Thymus (tissue), 11 donors: ENCODE data around the gene PCSK6. TPM values are rescaled to one million over a fixed set of nuclear protein-coding genes. Genes with fewer than 3 reads are reported as not detected.
"Not testable (repeated sequence)": the region's sequence is repeated elsewhere in the genome, so short reads cannot be mapped to it uniquely, and the experiment has no call there.

Experiments used
- DNase-seq, 9 donors: peaks; one replicate each; pipeline ENCODE4 v3.0.0-alpha.2; 2013; ENCODE audit warnings: low spot score in 9 of 9, low read depth in 6 of 9, missing footprints in 1 of 9
- H3K27ac ChIP-seq, 2 donors: one replicate each; pipeline ENCODE4 v1.5.1; 2013; ENCODE audit warnings: control low read depth in 1 of 2, low read depth in 1 of 2, low read length in 1 of 2, mild to moderate bottlenecking in 1 of 2, moderate library complexity in 1 of 2
- H3K27me3 ChIP-seq, 2 donors: one replicate each; pipeline ENCODE4 v1.5.1; 2013; ENCODE audit warnings: low read length in 1 of 2; ENCODE audit not compliant: control insufficient read depth in 2 of 2, insufficient read depth in 1 of 2
- H3K36me3 ChIP-seq, 2 donors: one replicate each; pipeline ENCODE4 v1.5.1; 2013; ENCODE audit warnings: low read length in 1 of 2, mild to moderate bottlenecking in 1 of 2, moderate library complexity in 1 of 2; ENCODE audit not compliant: control insufficient read depth in 2 of 2, insufficient read depth in 2 of 2
- H3K4me1 ChIP-seq, 2 donors: one replicate each; pipeline ENCODE4 v1.5.1; 2013; ENCODE audit warnings: low read length in 2 of 2; ENCODE audit not compliant: control insufficient read depth in 2 of 2, insufficient read depth in 2 of 2
- H3K4me3 ChIP-seq, 2 donors: one replicate each; pipeline ENCODE4 v1.5.1; 2013; ENCODE audit warnings: low read length in 2 of 2, control low read depth in 1 of 2, mild to moderate bottlenecking in 1 of 2
- H3K9me3 ChIP-seq, 2 donors: one replicate each; pipeline ENCODE4 v1.5.1; 2013; ENCODE audit warnings: low read length in 1 of 2, mild to moderate bottlenecking in 1 of 2; ENCODE audit not compliant: control insufficient read depth in 2 of 2, insufficient read depth in 1 of 2
- WGBS: extraction: QIAGEN DNeasy Blood & Tissue Kit; methylation state at CpG from one replicate; pipeline ENCODE4 v1.1.7; 2013; 5-methylcytosine and 5-hydroxymethylcytosine counted together
- polyA plus RNA-seq: library from polyadenylated mRNA; stranded (reverse); fragments of 200-250 nt; gene quantifications from one replicate; pipeline ENCODE4 v1.2.3, GENCODE V29; 2013
- total RNA-seq: library from RNA; stranded (reverse); fragments of 120-200 nt; gene quantifications from one replicate; pipeline ENCODE4 v1.2.4, GENCODE V29; 2013
- donor health status: healthy.

The PCSK6 gene
- total and polyA plus RNA-seq, 2 donors = 10.1 to 10.5 TPM

DNA sequence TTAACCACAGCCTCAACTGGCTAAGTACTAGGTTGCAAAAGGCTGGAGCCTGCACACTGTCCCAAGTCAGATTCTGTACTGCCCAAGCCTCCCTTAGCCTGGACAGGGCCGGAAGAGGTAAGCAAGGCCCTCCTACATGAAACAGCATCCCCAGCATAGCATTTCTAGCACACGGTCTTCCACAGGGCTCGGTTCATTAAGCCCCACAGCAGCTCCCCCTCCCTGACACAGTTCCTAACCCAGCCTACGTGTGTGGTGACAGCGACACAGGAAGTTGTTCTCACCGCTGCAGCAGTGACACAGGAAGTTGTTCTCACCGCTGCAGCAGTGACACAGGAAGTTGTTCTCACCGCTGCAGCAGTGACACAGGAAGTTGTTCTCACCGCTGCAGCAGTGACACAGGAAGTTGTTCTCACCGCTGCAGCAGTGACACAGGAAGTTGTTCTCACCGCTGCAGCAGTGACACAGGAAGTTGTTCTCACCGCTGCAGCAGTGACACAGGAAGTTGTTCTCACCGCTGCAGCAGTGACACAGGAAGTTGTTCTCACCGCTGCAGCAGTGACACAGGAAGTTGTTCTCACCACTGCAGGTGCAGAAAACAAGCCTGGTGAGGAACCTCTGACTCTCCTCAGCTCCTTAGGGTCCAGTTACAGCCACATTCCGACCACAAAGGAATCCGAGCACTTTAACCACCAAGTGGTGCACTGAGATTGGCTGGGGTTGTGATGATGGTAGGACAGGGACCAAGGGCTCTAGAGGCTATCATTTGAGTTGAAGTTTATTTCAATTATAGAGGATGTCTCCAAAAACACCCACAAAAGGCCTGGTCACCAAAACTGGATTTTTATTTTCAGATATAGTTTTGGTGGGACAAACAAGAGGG lies 155.4 kb downstream of the PCSK6 start:
- WGBS = 34% methylated on average over 12 of the region's 16 CpGs

DNA sequence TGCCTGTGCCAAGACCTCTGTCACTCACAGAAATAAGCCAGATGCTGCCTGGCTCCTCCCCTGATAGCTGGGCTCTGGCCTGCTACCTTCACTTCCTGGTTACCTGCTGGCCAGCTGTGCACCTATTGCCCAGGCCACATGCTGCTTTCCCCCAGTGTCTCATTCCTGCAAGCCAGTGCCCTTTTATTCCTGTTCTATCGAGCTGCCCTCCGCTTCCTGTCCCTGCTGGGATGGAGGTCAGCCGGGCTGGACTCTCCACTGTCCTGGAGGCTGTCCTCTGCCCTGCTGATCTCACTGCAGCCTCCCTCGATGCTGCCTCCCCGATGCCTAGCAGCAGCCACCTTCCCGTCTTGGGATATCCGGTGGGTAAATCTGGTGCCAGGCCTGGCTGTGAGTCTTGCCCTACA lies 157.4 kb downstream of the PCSK6 start:
- H3K9me3 ChIP-seq = peaks cover 6 to 26% of the 10 kb centered on the region in 2 donors
- no peaks in the 10 kb centered on the region for H3K36me3 ChIP-seq
- DNase-seq = no peak
- no peak overlapping the region for H3K27ac ChIP-seq
- WGBS = 95% methylated on average over 7 of the region's 7 CpGs
- no peak overlapping the region for H3K4me3 ChIP-seq
- peaks cover 0 to 3% of the 10 kb centered on the region in 2 donors for H3K4me1 ChIP-seq
- H3K27me3 ChIP-seq = peaks cover 0 to 2% of the 10 kb centered on the region in 2 donors

More for the DNA sequence above, 155.4 kb downstream of the PCSK6 start:
- peak in 2 of 9 donors; percentile 9 to 41 for DNase-seq
- not testable (repeated sequence) for H3K27me3 ChIP-seq, H3K36me3 ChIP-seq, H3K4me1 ChIP-seq, H3K4me3 ChIP-seq
- Histone ChIP-seq H3K27ac (peak overlapping the region; percentile 74 to 76), H3K9me3 (peaks cover 6 to 26% of the 10 kb centered on the region in 2 donors)

DNA sequence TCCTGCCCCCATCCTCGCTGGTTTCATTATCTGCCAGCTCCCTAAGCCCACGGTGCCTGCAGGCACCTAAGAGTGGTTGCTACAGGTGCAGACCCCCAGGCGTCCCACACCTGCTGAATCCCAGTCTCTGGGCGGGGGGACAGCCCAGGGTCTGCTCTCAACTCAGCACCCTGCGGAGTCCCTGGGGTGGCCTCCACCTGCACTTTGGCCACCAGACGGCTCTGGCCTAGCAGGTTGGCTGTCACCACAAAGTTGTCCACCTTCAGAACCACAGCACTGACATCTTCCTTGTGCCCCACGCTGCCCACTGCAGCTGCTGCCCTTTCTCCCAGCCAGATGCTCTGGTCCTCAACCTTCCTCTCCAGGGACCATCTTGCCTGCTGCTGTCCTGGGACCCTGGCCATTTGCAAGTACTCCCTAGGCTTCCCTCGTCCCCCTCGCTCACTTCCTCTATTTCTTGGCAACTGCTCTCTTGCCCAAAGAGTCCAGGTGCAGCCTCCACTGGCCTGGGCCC lies 159.6 kb downstream of the PCSK6 start:
- Histone ChIP-seq H3K4me1 (peaks cover 0 to 3% of the 10 kb centered on the region in 2 donors), H3K36me3 (no peaks in the 10 kb centered on the region), H3K4me3 (no peak overlapping the region), H3K27me3 (peaks cover 0 to 4% of the 10 kb centered on the region in 2 donors), H3K9me3 (peaks cover 6 to 20% of the 10 kb centered on the region in 2 donors), H3K27ac (no peak overlapping the region)
- 80% methylated on average over 9 of the region's 9 CpGs for WGBS
- no peak for DNase-seq

DNA sequence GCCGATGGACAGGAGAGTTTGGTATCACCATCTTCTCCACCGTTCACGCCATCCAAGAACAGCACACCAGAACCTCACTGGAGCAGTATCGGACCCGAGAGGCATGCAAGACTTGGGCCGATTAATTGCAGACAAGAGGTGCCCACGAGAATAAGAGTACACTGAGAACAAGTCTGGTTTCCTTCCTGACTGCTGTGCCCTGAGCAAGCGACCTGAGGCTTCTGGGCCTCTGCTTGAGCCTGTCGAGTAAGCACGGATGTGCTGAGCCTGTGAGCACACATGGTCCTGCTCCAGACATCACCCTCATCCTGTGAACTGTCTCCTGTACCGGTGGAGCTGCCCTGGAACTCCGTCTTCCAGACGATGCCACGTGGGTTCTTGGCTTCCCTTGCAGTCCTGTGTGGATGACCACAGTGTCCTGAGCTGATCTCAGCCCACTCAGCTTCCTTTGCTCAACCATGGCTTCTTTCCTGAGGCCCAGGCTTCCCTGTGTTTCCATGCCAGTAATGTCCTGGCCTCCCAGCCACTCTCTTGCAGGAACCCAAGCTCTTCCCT lies 160.1 kb downstream of the PCSK6 start:
- H3K4me3 ChIP-seq = no peak overlapping the region
- 84% methylated on average over 14 of the region's 14 CpGs for WGBS
- H3K9me3 ChIP-seq = peaks cover 3 to 14% of the 10 kb centered on the region in 2 donors

DNA sequence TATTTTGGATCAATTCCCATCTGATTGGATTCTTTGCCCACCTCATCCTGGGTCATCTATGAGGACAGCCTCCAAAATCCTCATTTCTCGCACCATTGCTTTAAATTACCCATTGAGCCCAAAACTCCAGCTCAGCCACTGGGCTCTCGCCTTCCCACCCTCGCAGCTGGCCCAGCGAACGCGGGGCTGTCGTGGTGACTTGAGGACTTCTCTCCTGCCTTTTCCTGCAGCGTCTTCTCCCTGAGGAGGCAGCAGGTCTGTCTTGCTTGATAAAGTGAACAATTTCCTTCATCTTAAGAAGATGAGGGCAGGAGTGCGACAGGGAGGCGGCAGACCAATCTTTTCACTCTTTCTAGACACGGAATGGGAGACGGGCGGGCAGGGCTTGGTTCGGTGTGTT lies 161.5 kb downstream of the PCSK6 start:
- Histone ChIP-seq H3K4me3 (no peak overlapping the region), H3K27ac (no peak overlapping the region), H3K4me1 (no peaks in the 10 kb centered on the region), H3K27me3 (peaks cover 0 to 4% of the 10 kb centered on the region in 2 donors), H3K9me3 (peaks cover 0 to 1% of the 10 kb centered on the region in 2 donors), H3K36me3 (no peaks in the 10 kb centered on the region)
- 85% methylated on average over 14 of the region's 14 CpGs for WGBS
- DNase-seq = no peak

More for the DNA sequence above, 160.1 kb downstream of the PCSK6 start:
- Histone ChIP-seq H3K27me3 (peaks cover 0 to 4% of the 10 kb centered on the region in 2 donors), H3K4me1 (peaks cover 0 to 3% of the 10 kb centered on the region in 2 donors), H3K36me3 (no peaks in the 10 kb centered on the region), H3K27ac (no peak overlapping the region)
- DNase-seq = no peak

DNA sequence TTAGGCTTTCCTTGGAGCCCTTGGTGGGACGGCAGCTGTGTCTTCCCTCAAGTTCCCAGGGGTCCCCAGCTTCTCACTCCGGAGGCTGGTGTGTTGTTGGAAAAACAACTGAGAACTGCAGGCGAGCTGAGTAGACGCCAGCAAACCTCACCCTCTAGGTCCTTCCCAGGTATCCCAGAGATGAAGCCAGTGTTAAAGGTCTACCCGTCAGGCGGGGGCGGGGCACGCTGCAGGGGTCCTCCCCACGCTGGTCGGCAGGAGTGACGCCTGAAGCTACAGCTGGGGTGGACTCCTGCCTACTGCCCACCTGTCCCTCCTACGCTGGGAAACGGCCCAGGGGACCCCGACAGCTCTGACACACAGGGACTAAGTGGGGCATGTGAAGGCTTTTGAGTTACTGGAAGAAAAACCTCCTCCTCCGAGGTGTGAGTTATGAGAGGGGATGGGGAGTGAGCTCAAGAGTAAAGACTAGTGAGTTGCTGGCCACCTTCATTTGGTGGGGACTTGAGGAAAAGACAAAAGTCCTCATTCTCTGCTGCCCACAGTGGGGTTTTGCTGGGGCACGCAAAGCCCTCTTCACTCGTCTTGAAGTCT lies 162.3 kb downstream of the PCSK6 start:
- WGBS = 74% methylated on average over 17 of the region's 17 CpGs
- H3K4me1 ChIP-seq = no peaks in the 10 kb centered on the region

DNA sequence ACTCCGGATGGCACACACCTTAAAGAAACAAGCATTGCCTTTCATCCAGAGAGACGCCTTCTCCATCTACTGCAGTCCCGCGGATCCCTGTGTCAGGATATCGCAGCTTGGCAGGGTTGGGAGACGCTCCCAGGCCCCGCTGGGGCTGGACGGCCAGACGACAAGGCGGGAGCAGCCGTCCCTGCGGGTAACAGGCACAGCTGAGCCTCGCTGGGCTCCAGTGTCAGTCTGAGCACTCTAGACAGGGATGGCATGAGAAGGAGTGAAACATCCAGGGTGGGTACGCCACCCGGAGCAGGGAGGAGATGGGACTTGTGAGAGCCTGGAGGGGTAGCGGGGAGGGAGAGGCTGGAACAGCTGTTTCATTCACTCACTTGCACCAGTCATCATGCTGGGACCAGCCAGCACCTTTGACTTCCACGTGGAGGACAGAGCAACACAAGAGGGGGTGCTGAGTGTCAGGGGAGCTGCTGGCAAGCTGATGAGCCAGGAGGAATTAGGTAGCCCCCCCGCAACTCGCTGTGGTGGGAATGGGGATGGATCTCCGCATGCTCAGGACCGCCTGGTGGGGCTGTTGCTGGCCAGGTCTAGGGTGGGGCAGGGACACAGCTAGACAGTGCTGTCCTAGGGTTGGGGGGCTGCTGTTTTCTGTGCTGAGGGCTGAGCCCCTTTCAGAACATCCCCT lies 162.9 kb downstream of the PCSK6 start:
- no peak for DNase-seq

More for the DNA sequence above, 162.3 kb downstream of the PCSK6 start:
- no peak overlapping the region for H3K4me3 ChIP-seq
- H3K36me3 ChIP-seq = no peaks in the 10 kb centered on the region
- H3K27me3 ChIP-seq = peaks cover 0 to 4% of the 10 kb centered on the region in 2 donors
- DNase-seq = no peak
- no peaks in the 10 kb centered on the region for H3K9me3 ChIP-seq
- H3K27ac ChIP-seq = no peak overlapping the region

DNA sequence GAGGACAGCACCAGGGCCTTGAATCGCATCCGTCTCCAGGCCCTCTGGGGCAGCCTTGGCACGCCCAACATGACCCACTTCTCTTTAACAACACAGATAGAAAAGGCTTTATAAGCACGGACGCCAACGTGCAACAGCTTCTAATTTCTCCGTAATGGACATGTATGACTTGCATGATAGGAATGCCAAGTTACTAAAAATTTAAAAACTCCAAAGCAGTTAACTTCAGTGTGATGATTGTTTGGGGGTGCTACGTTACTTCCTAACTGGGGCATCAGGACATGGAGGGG lies 163.5 kb downstream of the PCSK6 start:
- H3K36me3 ChIP-seq = no peaks in the 10 kb centered on the region
- no peak for DNase-seq
- no peak overlapping the region for H3K27ac ChIP-seq
- peaks cover 0 to 3% of the 10 kb centered on the region in 2 donors for H3K4me1 ChIP-seq
- 94% methylated on average over 8 of the region's 8 CpGs for WGBS
- H3K27me3 ChIP-seq = peaks cover 0 to 8% of the 10 kb centered on the region in 2 donors
- no peak overlapping the region for H3K4me3 ChIP-seq
- no peaks in the 10 kb centered on the region for H3K9me3 ChIP-seq

More for the DNA sequence above, 162.9 kb downstream of the PCSK6 start:
- H3K27me3 ChIP-seq = peaks cover 0 to 4% of the 10 kb centered on the region in 2 donors
- H3K4me1 ChIP-seq = no peaks in the 10 kb centered on the region
- 88% methylated on average over 21 of the region's 21 CpGs for WGBS
- no peak overlapping the region for H3K4me3 ChIP-seq
- no peaks in the 10 kb centered on the region for H3K36me3 ChIP-seq
- no peak overlapping the region for H3K27ac ChIP-seq
- no peaks in the 10 kb centered on the region for H3K9me3 ChIP-seq
